ENCODE measurements around the gene EHBP1.

DNA sequence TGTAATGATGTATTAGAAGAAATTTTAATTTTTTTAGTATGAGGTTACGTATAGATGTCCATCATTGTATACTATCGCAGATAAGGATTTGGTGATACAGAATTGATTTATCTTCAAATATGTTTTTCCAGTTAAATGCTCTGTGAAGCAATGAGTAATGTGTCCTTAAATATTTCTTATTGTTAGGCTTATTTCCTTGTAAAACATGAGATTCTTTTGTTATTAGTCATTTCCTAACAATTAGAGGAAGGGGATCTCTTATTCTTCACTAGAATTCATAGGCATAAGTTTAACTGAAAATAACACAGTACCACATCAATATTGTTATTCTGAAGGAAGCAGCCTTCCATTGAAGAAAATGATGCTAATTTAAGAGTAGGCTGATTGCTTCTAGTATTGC lies 329.7 kb downstream of the EHBP1 start:
- TF ChIP-seq, protein P1, sequence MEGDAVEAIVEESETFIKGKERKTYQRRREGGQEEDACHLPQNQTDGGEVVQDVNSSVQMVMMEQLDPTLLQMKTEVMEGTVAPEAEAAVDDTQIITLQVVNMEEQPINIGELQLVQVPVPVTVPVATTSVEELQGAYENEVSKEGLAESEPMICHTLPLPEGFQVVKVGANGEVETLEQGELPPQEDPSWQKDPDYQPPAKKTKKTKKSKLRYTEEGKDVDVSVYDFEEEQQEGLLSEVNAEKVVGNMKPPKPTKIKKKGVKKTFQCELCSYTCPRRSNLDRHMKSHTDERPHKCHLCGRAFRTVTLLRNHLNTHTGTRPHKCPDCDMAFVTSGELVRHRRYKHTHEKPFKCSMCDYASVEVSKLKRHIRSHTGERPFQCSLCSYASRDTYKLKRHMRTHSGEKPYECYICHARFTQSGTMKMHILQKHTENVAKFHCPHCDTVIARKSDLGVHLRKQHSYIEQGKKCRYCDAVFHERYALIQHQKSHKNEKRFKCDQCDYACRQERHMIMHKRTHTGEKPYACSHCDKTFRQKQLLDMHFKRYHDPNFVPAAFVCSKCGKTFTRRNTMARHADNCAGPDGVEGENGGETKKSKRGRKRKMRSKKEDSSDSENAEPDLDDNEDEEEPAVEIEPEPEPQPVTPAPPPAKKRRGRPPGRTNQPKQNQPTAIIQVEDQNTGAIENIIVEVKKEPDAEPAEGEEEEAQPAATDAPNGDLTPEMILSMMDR (conservative IDR thresholded peaks at IDR 0.05; ENCODE audit: low read depth in 2 of 2) = no peak
- TF ChIP-seq EZH2 (IDR thresholded peaks at IDR 0.05; ENCODE audit: low read depth, unreplicated experiment) (no peak), EZH2phosphoT487 (IDR thresholded peaks at IDR 0.05; ENCODE audit: unreplicated experiment) (no peak), POLR2AphosphoS5 (IDR thresholded peaks at IDR 0.05; ENCODE audit: low read depth) (no peak), CREB1 (CRISPR knock-in tag; IDR thresholded peaks at IDR 0.05; ENCODE audit: low read depth) (no peak), NANOG (IDR thresholded peaks at IDR 0.05; ENCODE audit: borderline replicate concordance) (no peak), ZNF114 (CRISPR knock-in tag; IDR thresholded peaks at IDR 0.05) (no peak), JUNB (IDR thresholded peaks at IDR 0.05; ENCODE audit: unreplicated experiment) (no peak), STAT1 (IDR thresholded peaks at IDR 0.05; ENCODE audit: unreplicated experiment) (no peak), ZNF331 (CRISPR knock-in tag; IDR thresholded peaks at IDR 0.05; ENCODE audit: low read depth) (no peak)
- TF ChIP-seq, protein P2, sequence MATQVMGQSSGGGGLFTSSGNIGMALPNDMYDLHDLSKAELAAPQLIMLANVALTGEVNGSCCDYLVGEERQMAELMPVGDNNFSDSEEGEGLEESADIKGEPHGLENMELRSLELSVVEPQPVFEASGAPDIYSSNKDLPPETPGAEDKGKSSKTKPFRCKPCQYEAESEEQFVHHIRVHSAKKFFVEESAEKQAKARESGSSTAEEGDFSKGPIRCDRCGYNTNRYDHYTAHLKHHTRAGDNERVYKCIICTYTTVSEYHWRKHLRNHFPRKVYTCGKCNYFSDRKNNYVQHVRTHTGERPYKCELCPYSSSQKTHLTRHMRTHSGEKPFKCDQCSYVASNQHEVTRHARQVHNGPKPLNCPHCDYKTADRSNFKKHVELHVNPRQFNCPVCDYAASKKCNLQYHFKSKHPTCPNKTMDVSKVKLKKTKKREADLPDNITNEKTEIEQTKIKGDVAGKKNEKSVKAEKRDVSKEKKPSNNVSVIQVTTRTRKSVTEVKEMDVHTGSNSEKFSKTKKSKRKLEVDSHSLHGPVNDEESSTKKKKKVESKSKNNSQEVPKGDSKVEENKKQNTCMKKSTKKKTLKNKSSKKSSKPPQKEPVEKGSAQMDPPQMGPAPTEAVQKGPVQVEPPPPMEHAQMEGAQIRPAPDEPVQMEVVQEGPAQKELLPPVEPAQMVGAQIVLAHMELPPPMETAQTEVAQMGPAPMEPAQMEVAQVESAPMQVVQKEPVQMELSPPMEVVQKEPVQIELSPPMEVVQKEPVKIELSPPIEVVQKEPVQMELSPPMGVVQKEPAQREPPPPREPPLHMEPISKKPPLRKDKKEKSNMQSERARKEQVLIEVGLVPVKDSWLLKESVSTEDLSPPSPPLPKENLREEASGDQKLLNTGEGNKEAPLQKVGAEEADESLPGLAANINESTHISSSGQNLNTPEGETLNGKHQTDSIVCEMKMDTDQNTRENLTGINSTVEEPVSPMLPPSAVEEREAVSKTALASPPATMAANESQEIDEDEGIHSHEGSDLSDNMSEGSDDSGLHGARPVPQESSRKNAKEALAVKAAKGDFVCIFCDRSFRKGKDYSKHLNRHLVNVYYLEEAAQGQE (IDR thresholded peaks at IDR 0.05; ENCODE audit: unreplicated experiment) = no peak
- TF ChIP-seq, protein P3, sequence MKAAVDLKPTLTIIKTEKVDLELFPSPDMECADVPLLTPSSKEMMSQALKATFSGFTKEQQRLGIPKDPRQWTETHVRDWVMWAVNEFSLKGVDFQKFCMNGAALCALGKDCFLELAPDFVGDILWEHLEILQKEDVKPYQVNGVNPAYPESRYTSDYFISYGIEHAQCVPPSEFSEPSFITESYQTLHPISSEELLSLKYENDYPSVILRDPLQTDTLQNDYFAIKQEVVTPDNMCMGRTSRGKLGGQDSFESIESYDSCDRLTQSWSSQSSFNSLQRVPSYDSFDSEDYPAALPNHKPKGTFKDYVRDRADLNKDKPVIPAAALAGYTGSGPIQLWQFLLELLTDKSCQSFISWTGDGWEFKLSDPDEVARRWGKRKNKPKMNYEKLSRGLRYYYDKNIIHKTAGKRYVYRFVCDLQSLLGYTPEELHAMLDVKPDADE (IDR thresholded peaks at IDR 0.05) = no peak

Data from GM23338 (cell line).